ENCODE measurements around the gene SEMA3E. TPM values are rescaled to one million over a fixed set of nuclear protein-coding genes. Genes with fewer than 3 reads are reported as not detected.

SEMA3E gene
- total and polyA plus RNA-seq, 10 of the 15 experiments (the other 5 are each of a cell fraction or from before 2014, with no cell fraction given), result 0.08 to 2.0 (median 0.82) TPM

DNA sequence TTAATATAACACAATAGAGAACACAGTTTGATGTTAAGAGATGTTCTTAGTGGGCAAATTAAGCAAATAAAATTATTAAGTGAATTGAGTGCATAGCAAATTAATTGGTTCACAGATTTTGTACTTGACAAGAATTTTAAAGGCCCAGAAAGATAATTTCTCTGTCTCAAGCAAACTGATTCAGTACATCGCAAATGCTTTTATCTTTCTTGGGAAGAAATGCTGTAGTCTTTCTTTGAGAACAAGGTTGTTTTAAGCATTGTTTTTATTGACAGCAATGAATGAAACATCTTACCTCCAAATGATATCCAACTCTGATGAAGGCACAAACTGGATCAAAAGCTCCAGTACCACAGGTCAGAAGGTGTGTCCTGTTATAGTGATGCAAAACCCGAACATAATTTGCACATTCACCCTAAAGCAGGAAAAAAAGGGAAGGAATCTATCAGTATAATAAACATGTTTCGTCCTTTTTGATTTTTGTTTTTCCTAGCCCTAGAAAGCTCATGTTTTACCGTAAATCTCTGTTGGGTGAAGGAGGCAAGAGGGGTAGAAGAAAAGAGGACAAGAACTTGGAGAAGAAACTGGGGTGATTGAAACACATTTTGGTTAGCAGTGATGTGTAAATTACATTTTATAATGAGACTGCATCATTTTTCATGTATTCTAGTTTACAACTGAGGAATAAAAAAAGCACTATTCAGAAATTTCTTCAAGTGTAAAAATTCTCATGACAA is 182.6 kb downstream of the SEMA3E start (continued):
- TF ChIP-seq, protein P1, sequence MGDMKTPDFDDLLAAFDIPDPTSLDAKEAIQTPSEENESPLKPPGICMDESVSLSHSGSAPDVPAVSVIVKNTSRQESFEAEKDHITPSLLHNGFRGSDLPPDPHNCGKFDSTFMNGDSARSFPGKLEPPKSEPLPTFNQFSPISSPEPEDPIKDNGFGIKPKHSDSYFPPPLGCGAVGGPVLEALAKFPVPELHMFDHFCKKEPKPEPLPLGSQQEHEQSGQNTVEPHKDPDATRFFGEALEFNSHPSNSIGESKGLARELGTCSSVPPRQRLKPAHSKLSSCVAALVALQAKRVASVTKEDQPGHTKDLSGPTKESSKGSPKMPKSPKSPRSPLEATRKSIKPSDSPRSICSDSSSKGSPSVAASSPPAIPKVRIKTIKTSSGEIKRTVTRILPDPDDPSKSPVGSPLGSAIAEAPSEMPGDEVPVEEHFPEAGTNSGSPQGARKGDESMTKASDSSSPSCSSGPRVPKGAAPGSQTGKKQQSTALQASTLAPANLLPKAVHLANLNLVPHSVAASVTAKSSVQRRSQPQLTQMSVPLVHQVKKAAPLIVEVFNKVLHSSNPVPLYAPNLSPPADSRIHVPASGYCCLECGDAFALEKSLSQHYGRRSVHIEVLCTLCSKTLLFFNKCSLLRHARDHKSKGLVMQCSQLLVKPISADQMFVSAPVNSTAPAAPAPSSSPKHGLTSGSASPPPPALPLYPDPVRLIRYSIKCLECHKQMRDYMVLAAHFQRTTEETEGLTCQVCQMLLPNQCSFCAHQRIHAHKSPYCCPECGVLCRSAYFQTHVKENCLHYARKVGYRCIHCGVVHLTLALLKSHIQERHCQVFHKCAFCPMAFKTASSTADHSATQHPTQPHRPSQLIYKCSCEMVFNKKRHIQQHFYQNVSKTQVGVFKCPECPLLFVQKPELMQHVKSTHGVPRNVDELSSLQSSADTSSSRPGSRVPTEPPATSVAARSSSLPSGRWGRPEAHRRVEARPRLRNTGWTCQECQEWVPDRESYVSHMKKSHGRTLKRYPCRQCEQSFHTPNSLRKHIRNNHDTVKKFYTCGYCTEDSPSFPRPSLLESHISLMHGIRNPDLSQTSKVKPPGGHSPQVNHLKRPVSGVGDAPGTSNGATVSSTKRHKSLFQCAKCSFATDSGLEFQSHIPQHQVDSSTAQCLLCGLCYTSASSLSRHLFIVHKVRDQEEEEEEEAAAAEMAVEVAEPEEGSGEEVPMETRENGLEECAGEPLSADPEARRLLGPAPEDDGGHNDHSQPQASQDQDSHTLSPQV (IDR thresholded peaks at IDR 0.05), result no peak
- TF ChIP-seq, protein P2, sequence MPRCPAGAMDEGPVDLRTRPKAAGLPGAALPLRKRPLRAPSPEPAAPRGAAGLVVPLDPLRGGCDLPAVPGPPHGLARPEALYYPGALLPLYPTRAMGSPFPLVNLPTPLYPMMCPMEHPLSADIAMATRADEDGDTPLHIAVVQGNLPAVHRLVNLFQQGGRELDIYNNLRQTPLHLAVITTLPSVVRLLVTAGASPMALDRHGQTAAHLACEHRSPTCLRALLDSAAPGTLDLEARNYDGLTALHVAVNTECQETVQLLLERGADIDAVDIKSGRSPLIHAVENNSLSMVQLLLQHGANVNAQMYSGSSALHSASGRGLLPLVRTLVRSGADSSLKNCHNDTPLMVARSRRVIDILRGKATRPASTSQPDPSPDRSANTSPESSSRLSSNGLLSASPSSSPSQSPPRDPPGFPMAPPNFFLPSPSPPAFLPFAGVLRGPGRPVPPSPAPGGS (IDR thresholded peaks at IDR 0.05; ENCODE audit: borderline replicate concordance, insufficient read depth, low read depth, low read length, poor library complexity, severe bottlenecking), result no peak
- TF ChIP-seq, protein P3, sequence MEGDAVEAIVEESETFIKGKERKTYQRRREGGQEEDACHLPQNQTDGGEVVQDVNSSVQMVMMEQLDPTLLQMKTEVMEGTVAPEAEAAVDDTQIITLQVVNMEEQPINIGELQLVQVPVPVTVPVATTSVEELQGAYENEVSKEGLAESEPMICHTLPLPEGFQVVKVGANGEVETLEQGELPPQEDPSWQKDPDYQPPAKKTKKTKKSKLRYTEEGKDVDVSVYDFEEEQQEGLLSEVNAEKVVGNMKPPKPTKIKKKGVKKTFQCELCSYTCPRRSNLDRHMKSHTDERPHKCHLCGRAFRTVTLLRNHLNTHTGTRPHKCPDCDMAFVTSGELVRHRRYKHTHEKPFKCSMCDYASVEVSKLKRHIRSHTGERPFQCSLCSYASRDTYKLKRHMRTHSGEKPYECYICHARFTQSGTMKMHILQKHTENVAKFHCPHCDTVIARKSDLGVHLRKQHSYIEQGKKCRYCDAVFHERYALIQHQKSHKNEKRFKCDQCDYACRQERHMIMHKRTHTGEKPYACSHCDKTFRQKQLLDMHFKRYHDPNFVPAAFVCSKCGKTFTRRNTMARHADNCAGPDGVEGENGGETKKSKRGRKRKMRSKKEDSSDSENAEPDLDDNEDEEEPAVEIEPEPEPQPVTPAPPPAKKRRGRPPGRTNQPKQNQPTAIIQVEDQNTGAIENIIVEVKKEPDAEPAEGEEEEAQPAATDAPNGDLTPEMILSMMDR (IDR thresholded peaks at IDR 0.05 in 2 of 3, conservative IDR thresholded peaks at IDR 0.05 in 1 of 3; ENCODE audit: control insufficient read depth in 2 of 3, extremely low read depth in 1 of 3, insufficient read depth in 1 of 3, low read depth in 3 of 3, low read length in 3 of 3), result no peak
- TF ChIP-seq TCF7 (IDR thresholded peaks at IDR 0.05; ENCODE audit: borderline replicate concordance) (no peak), CREB1 (IDR thresholded peaks at IDR 0.05; ENCODE audit: low read depth) (no peak), ZNF274 (IDR thresholded peaks at IDR 0.05; ENCODE audit: insufficient read depth, insufficient read length) (no peak), IRF4 (IDR thresholded peaks at IDR 0.05; ENCODE audit: low read depth, low read length) (no peak), POLR2A (IDR thresholded peaks at IDR 0.05; ENCODE audit: low read depth, low read length) (no peak)

Data from GM12878 (cell line).